Mucosa of rectum (tissue), 2 donors: ENCODE results near the gene TAS1R2.
"Not testable (repeated sequence)": the region's sequence is repeated elsewhere in the genome, so short reads cannot be mapped to it uniquely, and the experiment has no call there.

Source experiments
- H3K27ac ChIP-seq, 2 donors: one replicate each; pipeline ENCODE4 v1.7.0; 2013; ENCODE audit warnings: inconsistent platforms in 2 of 2, low read depth in 2 of 2, low read length in 2 of 2
- H3K27me3 ChIP-seq, 2 donors: one replicate each; pipeline ENCODE4 v1.7.0; 2013; ENCODE audit warnings: low read length in 2 of 2; ENCODE audit not compliant: control insufficient read depth in 2 of 2, insufficient read depth in 2 of 2
- H3K36me3 ChIP-seq, 2 donors: one replicate each; pipeline ENCODE4 v1.7.0; 2013; ENCODE audit warnings: low read length in 2 of 2; ENCODE audit not compliant: control insufficient read depth in 2 of 2, insufficient read depth in 2 of 2
- H3K4me1 ChIP-seq, 2 donors: one replicate each; pipeline ENCODE4 v1.7.0; 2013; ENCODE audit warnings: low read length in 2 of 2, mild to moderate bottlenecking in 1 of 2; ENCODE audit not compliant: control insufficient read depth in 2 of 2, insufficient read depth in 2 of 2
- H3K4me3 ChIP-seq, 2 donors: one replicate each; pipeline ENCODE4 v1.7.0; 2013; ENCODE audit warnings: low read length in 2 of 2
- H3K9ac ChIP-seq, 2 donors: one replicate each; pipeline ENCODE4 v1.7.0; 2013; ENCODE audit warnings: low read length in 2 of 2, low read depth in 1 of 2, mild to moderate bottlenecking in 1 of 2
- H3K9me3 ChIP-seq, 2 donors: one replicate each; pipeline ENCODE4 v1.7.0; 2013; ENCODE audit warnings: low read length in 2 of 2; ENCODE audit not compliant: control insufficient read depth in 2 of 2
- donor health status: healthy.
- donor health status: Normal muscosa, but diverticular disease.

Gene TAS1R2

DNA sequence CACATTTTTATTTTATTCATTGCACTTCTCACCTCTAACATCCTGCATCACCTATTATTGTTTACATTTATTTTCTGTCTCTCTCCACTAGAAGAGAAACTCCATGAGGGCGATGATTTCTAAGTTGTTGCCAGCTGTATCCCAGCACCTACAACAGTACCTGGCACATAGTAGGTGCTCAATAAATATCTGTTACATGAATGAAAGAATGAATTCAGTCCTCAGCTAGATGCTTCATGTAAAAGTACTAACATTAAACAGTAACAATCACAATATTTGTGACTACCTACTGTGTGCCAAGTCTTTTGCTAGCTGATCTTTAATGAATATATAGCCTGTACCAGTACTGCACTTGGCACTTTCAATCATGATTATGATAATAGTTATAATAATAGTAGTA, 3.0 kb downstream of the TAS1R2 start:
- Histone ChIP-seq H3K36me3 (no peaks in the 10 kb centered on the region), H3K9ac (no peak overlapping the region), H3K9me3 (no peaks in the 10 kb centered on the region), H3K27ac (no peak overlapping the region), H3K4me3 (no peak overlapping the region), H3K4me1 (no peaks in the 10 kb centered on the region), H3K27me3 (peaks cover 3 to 5% of the 10 kb centered on the region in 2 donors)

DNA sequence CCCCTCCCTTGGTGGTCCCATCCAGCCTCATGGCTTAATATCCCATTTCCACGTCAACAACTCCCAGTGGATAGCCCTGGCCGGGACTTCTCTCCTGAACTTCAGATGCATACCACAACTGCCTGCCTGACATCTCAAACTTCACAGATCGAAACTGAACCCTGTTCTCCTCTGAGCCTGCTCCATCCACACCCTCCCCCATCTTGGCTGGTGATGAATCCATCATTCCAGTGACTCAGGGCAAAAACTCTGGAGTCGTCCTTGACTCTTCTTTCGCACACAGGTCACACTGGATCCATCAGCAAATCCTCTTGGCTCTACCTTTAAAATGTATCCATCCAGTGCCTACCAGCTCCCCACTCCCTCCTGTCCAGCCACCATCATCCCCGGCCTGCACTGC, 3.9 kb downstream of the TAS1R2 start:
- Histone ChIP-seq H3K9ac (no peak overlapping the region), H3K4me1 (no peaks in the 10 kb centered on the region), H3K4me3 (no peak overlapping the region), H3K27ac (no peak overlapping the region), H3K27me3 (peaks cover 3 to 5% of the 10 kb centered on the region in 2 donors), H3K36me3 (no peaks in the 10 kb centered on the region), H3K9me3 (no peaks in the 10 kb centered on the region)

DNA sequence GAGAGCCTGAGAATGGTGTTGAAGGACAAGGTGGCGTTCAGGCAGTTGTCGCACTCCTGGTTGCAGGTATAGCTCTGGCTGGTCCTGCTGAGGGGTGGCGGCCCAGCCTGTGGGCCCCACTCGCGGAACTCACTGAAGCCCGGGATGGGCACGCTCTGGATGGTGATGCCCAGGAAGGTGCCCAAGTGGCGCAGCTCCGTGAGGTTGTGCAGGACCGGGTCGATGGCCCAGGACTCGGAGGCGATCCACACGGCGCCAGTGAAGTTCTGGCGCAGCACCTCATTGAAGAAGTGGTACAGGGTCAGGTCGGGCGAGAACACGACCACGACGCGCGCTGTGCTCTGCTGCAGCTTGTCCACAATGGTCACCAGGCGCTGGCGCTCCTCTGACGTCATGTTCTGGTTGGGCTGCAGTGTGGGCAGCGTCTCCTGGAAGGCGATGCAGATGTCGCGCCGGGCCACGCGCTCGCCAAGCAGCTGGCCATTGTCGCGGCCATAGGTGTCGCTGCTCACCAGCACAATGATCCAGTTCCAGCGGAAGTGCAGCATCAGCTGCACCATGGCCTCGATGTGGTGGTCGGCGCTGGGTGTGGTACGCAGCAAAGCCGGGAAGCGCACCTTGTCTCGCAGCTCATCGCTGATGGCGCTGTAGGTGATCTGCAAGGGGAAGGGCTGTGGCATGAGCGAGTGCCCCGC, 5.0 kb downstream of the TAS1R2 start:
- H3K36me3 ChIP-seq, result no peaks in the 10 kb centered on the region
- H3K27ac ChIP-seq, result no peak overlapping the region
- no peak overlapping the region for H3K9ac ChIP-seq
- no peak overlapping the region for H3K4me3 ChIP-seq
- H3K27me3 ChIP-seq, result peaks cover 3 to 5% of the 10 kb centered on the region in 2 donors
- H3K9me3 ChIP-seq, result no peaks in the 10 kb centered on the region
- no peaks in the 10 kb centered on the region for H3K4me1 ChIP-seq

DNA sequence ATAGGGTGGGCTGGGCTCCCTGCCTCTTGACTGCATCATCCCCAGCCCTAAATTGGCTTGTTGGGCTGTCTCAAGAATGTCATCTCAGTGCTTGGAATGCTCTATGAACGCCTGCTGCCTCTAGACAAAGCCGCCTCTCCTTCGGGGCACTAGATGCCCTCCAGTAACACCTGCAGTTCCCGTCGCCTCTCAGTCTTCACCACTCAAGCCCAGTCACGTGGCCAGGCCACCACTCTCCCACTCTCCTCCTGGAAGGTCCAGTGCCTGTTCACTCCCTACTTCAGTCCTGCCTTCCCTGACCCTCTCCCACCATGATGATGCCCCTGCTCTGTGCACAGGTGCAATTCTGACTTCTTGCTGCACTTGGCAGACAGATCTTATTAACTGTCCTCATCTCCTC, 7.0 kb downstream of the TAS1R2 start:
- H3K27ac ChIP-seq, result no peak overlapping the region
- H3K9ac ChIP-seq, result no peak overlapping the region
- no peaks in the 10 kb centered on the region for H3K9me3 ChIP-seq
- no peaks in the 10 kb centered on the region for H3K36me3 ChIP-seq
- H3K4me3 ChIP-seq, result no peak overlapping the region
- peaks cover 3 to 5% of the 10 kb centered on the region in 2 donors for H3K27me3 ChIP-seq
- H3K4me1 ChIP-seq, result no peaks in the 10 kb centered on the region

DNA sequence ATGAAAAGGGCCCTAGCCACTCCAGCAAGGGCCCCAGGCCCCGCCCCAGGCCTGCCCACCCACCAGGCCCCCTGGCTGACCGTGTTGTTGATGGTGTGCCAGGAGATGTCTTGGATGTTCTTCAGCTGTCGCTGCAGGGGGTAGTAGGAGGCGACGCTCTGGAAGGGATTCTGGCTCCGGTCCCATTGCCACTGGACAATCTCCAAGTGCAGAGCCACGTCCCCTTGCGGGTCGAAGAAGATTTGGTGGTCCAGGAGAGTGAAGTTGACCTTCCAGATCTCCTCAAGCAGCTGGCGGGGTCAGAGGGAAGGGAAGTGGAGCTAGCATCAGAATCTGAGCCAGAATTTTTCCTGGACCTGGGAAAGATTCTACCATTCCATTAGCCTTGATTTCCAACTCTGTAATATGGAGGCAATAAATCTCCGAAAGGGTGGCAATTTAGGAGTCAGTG, 10.2 kb downstream of the TAS1R2 start:
- H3K4me1 ChIP-seq, result no peaks in the 10 kb centered on the region
- H3K9me3 ChIP-seq, result no peaks in the 10 kb centered on the region
- no peak overlapping the region for H3K4me3 ChIP-seq
- no peak overlapping the region for H3K9ac ChIP-seq
- H3K27ac ChIP-seq, result no peak overlapping the region
- peaks cover 3 to 8% of the 10 kb centered on the region in 2 donors for H3K27me3 ChIP-seq
- no peaks in the 10 kb centered on the region for H3K36me3 ChIP-seq

DNA sequence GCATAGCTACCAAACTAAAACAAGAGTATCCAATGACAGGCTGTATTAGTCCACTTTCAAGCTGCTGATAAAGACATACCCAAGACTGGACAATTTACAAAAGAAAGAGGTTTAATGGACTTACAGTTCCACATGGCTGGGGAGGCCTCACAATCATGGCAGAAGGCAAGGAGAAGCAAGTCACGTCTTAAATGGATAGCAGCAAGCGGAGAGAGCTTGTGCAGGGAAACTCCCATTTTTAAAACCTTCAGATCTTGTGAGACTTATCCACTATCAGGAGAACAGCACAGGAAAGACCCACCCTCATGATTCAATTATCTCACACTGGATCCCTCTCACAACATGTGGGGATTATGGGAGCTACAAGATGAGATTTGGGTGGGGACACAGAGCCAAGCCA, 11.7 kb downstream of the TAS1R2 start:
- H3K4me1 ChIP-seq, H3K27ac ChIP-seq, H3K27me3 ChIP-seq, H3K4me3 ChIP-seq, H3K9ac ChIP-seq, H3K36me3 ChIP-seq, H3K9me3 ChIP-seq: not testable (repeated sequence)

DNA sequence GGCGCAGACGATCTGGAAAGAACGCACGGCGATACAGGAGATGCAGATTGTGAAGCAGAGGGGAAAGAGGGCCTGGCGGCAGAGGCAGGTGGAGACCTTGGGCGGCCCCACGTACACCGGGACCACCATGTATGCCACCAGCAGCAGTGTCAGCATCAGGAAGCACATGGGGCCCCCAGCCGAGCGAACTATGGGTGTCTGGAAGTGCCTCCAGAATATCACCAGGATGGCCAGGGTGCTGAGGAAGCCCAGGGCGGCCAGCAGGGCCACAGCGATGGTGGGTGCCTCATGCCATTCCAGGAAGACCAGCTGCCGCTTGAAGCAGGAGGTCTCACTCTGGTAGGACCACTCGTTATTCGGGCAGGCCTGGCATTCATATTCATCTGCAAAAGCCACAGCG, 19.3 kb downstream of the TAS1R2 start:
- Histone ChIP-seq H3K4me3 (no peak overlapping the region), H3K9ac (no peak overlapping the region), H3K9me3 (no peaks in the 10 kb centered on the region), H3K36me3 (no peaks in the 10 kb centered on the region), H3K4me1 (no peaks in the 10 kb centered on the region), H3K27ac (no peak overlapping the region), H3K27me3 (peaks cover 0 to 2% of the 10 kb centered on the region in 2 donors)

DNA sequence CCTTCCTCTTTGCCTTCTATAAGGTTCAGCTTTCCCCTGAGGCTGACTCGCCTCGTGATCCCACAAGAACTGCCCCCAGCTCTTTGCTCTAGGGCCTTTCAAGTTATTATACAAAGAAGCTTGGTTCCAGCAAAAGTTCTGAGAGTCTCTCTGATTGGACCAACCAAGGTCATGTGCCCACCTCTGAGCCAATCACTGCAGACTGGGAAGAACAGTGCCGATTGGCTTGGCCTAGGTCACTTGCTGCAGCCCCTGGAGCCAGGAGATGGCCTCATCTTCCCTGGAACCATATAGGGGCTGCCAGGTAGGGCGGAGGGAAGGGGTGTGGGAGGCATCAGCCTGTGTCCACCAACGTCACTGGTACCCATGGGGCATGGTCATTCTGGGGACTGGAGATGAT, 22.8 kb downstream of the TAS1R2 start:
- H3K4me3 ChIP-seq, result no peak overlapping the region
- H3K27me3 ChIP-seq, result peaks cover 0 to 5% of the 10 kb centered on the region in 2 donors
- H3K4me1 ChIP-seq, result no peaks in the 10 kb centered on the region
- no peak overlapping the region for H3K9ac ChIP-seq
- H3K27ac ChIP-seq, result no peak overlapping the region
- H3K36me3 ChIP-seq, result no peaks in the 10 kb centered on the region
- no peaks in the 10 kb centered on the region for H3K9me3 ChIP-seq

DNA sequence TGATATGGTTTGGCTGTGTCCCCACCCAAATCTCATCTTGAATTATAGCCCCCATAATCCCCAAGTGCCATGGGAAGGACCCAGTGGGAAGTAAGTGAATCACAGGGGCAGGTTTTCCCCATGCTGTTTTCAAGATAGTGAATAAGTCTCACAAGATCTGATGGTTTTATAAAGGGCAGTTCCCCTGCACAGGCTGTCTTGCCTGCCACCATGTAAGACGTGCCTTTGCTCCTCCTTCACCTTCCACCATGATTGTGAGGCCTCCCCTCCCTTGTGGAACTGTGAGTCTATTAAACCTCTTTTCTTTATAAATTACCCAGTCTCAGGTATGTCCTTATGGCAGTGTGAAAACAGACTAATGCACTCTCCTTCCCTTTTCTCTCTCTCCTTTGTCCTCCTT, 27.1 kb downstream of the TAS1R2 start:
- not testable (repeated sequence) for H3K36me3 ChIP-seq, H3K27ac ChIP-seq, H3K27me3 ChIP-seq, H3K9ac ChIP-seq, H3K9me3 ChIP-seq, H3K4me3 ChIP-seq, H3K4me1 ChIP-seq

DNA sequence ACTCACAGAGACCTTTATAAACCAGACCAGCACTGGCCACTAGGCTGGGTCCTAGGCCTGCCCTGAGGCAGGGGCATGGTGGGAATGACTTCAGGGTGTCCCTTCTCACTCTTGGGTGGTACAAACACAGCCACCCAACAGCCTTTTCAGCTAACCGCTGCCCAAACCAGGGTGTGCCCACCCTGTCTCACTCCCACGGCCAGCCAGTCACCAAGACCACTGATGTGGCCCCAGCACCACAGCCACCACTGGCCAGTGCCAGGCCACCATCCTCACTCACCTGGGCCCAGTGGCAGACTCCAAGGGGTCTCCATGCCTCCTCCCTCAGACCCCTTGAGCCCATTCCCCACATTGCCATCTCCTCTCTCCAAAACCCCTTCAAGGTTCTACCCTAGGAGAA, 27.8 kb downstream of the TAS1R2 start:
- H3K27me3 ChIP-seq, result peaks cover 0 to 5% of the 10 kb centered on the region in 2 donors
- no peak overlapping the region for H3K4me3 ChIP-seq
- H3K4me1 ChIP-seq, result no peaks in the 10 kb centered on the region
- H3K9me3 ChIP-seq, result no peaks in the 10 kb centered on the region
- H3K36me3 ChIP-seq, result no peaks in the 10 kb centered on the region
- no peak overlapping the region for H3K27ac ChIP-seq
- H3K9ac ChIP-seq, result no peak overlapping the region

DNA sequence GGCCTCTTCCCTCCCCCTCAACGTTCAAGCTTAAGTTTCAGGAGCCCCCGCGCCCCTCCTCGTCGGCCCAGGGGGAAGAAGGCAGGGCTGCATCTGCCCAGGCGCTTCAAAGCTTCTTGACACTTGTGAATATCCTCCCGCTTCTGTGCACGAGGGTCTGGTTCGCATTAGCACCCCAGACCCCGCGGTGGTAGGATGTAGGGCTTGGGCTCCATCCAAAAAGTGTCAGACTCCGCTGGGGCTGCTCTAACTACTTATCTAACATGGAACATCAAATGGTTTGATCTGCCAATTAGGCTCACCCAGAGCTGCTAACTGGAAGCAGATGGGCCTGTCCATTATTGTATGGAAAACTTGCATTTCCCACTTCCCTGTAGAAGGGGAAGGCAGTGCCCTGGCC, 28.9 kb downstream of the TAS1R2 start:
- no peak overlapping the region for H3K27ac ChIP-seq
- no peak overlapping the region for H3K4me3 ChIP-seq
- H3K9ac ChIP-seq, result no peak overlapping the region
- no peaks in the 10 kb centered on the region for H3K9me3 ChIP-seq
- H3K27me3 ChIP-seq, result peaks cover 0 to 5% of the 10 kb centered on the region in 2 donors
- no peaks in the 10 kb centered on the region for H3K36me3 ChIP-seq
- H3K4me1 ChIP-seq, result no peaks in the 10 kb centered on the region
